GM21367 (cell line): Measurements from ENCODE around the gene OBP2A.

Experiments used
- ATAC-seq: cut with Tn5 transposase; IDR thresholded peaks from one replicate; pipeline ENCODE4 v1.9.1; 2021; ENCODE audit not compliant: unreplicated experiment

Gene OBP2A

DNA sequence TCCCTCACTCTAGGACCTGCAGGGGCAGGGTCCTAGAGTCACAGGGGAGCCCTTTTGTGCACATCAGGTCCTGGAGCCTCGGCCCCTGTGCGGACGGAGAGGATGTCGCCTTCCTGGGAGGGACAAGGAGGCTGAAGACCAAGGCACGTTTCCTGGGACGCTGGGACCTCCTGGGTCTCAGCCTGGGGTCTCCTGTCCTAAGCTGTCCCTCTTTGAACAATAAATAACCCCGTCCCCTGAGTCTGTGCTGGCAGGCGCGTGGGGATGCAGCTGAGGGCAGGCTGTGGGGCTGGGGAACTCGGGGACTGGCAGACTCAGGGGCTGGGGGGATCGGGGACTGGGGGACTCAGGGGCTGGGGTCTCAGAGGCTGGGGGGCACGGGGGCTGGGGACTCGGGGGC, 46.7 kb downstream of the OBP2A start:
- no peak for ATAC-seq

DNA sequence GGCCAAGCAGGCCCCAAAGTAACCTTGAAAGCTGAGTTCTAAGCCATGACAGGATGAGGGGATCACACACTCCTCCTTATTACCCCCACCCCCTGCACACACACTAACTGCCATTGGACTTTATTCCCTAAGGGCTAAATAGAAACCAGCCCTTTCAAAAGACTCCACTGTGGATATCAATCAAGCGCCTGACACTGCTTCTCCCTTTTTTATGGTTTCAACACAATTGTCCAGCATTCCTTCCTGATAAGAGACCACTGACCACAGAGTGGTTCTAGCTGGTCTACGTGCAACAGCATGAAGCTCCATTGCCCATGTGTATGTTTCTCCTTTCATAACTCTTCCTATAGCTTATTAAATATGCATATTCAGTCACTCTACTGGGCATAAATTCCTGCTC, 50.3 kb downstream of the OBP2A start:
- ATAC-seq, result no peak
